ENCODE measurements around the gene PHACTR4.
"Not testable (repeated sequence)": the region's sequence is repeated elsewhere in the genome, so short reads cannot be mapped to it uniquely, and the experiment has no call there.

Gene PHACTR4

DNA sequence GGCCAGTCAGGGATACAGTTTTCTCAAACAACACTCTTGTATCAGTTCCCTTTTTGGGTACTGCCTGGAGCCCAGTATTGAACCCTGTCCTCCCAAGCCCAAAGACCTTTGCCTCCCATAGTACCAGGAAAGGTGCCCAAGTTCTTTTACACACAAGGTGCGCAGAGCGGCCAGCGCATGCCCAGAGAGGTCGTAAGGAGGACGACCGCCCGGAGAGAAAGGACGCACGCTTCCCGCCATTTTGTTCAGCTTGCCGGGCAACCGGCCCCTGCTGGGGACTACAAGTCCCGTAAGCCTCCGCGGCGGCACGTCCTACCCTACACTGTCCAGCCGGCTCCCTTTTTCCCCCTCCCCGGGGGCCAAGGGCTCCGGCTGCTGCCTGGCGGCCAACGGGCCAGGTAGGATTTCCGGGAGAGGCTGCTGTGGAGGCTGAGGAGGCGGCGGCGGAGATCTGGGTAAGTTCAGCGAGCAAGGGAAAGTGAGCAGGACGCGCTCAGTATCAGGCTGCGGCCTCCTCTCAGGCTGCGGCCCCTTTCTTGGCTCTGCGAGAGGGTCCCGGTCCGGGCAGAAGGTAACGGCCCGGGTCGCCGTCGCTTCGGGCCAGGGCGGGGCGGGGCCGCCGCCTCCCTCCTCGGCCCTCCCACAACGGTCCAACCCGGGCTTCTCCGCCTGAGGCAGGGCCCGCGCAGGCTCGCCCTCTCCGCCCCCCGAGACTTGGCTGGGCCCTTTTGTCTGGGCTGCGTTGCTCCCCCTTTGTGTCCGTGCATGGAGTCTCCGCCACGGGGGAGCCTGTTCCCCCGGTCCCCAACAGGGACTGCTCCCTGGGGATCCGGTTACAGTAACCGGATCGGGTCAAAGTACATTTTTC is at the start of gene PHACTR4:
TSS of gene PHACTR4 (plus strand) at position 370 of the 868 bp plus-strand sequence. CDS start 37,708 bp downstream, outside the sequence.
- peak; percentile 96 for DNase-seq

DNA sequence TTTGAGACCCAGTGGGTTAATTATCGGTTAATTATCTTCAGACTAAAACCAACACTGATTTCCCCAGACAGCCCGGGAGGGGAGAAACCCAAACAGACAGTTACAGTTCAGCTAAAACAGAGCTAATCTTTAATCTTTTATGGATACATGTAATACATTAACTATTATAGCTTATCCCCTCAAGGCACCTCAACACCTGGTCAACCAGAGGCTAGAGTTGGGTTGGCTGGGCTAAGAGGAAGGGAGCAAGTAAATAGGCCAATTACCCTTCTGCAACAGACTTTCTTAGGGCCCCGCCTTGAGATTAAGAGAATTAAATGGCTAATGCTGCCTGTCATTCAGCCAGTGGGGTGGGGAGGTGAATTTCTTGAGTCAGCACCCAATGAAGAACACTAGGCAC is 47.3 kb upstream of the PHACTR4 start:
- DNase-seq: no peak

DNA sequence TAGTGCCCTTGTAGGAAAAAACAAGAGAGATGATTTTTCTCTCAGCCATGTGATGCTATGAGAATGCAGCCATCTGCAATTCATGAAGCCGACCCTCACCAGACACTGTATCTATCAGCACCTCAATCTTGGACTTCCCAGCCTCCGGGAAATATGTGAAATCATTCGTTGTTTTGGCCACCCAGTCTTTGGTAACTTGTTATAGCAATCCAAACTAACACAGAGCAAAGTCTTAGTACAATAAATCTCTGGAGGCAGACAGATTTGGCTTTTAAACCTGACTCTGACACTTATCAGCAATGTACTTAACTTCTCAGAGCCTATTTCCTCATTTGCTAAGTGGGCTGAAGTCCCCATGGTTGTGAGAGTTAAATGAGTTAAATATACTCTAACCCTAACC is 45.8 kb upstream of the PHACTR4 start:
- no peak for DNase-seq

DNA sequence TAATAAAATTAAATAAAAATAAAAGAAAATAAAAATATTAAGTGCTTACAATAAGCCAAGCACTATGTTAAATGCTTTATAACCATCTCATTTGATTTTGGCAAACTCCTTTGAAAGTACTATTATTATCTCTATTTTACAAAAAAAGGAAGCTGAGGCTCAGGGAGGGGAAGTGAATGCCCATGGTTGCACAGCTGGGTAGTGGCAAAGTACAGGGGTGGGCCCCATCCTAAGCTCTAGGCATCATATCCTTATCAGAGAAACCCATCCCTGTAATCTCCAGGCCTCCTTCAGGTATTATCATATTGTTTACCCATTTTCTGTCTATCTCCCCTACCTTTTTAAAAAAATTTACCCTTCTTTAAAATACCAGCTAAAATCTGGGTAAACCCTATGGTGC is 43.0 kb upstream of the PHACTR4 start:
- DNase-seq: no peak

DNA sequence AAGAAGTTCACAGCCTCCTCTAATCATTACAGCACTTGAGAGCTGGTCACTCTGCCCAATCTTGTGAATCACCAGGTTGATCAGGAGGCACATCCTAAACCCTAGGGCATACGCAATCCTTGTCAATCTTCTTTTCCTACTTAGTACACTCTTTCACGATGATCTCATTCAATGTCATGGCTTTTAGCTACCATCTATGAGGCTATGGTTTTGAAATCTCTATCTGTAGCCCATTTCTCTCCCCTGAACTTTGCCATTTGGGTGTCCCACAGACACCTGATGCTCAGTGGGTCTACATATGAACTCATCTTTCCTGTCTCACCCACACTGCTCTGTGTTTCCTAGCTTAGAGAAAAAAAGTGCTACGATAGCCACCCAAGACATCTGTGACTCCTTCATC is 42.6 kb upstream of the PHACTR4 start:
- no peak for DNase-seq

GRCh38 chr1:28327431-28327830 is 42.1 kb upstream of the PHACTR4 start:
- DNase-seq: not testable (repeated sequence)

GRCh38 chr1:28328228-28328648 is 41.3 kb upstream of the PHACTR4 start:
- no peak for DNase-seq

DNA sequence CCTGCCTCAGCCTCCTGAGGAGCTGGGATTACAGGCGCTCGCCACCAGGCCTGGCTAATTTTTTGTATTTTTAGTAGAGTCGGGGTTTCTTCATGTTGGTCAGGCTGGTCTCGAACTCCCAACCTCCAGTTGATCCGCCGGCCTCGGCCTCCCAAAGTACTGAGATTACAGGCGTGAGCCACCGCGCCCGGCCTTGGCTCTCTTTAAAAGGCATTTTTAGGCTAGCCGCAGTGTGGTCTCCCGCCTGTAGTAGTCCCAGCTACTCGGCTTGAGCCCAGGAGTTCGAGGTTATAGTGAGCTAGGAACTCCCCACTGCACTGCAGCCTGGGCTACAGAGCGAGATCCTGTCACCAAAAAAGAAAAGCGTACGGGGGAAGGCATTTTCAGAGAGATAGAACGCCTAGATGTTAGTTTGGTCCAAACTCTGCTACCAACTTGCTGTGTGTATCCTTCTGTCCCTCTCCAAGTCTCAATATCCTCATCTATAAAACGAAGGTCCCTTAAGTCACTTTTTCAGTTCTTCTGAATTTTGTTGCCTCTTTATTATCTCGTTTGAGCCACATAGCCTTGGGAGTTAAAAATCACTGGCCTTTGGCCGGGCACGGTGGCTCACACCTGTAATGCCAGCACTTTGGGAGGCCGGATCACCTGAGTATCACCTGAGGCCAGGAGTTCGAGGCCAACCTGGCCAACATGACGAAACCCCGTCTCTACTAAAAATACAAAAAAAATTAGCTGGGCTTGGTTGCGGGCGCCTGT is 40.0 kb upstream of the PHACTR4 start:
- DNase-seq: no peak

DNA sequence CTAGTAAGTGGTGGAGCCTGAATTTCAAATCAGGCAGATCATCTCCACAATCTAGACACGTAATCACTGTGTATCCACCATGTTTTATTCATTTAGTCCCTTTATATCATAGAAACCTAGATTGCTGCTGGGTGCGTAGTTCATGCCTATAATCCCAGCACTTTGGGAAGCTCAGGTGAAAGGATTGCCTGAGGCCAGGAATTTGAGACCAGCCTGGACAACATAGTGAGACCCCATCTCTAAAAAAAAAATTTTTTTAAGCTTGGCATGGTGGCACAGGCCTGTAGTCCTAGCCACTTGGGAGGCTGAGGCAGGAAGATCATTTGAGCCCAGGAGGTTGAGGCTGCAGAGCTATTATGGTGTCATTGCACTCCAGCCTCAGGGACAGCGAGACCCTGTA is 30.6 kb upstream of the PHACTR4 start:
- no peak for DNase-seq

GRCh38 chr1:28339551-28339950 is 30.0 kb upstream of the PHACTR4 start:
- no peak for DNase-seq

GRCh38 chr1:28340221-28340974 is 29.1 kb upstream of the PHACTR4 start:
- DNase-seq: no peak

DNA sequence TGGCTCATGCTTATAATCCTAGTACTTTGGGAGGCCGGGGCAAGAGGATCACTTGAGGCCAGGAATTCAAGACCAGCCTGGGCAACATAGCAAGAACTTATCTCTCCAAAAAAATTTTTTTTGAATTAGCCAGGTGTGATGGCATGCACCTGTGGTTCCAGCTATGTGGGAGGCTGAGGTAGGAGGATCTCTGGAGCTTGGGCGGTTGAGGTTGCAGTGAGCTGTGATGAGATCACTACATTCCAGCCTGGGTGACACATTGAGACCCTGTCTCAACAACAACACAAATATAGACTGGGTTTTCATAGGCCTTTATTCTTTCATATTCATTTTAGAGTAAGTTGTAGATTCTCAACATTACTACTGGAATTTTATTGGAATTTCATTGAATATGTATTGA is 27.9 kb upstream of the PHACTR4 start:
- DNase-seq: no peak

GRCh38 chr1:28343405-28343804 is 26.1 kb upstream of the PHACTR4 start:
- no peak for DNase-seq

DNA sequence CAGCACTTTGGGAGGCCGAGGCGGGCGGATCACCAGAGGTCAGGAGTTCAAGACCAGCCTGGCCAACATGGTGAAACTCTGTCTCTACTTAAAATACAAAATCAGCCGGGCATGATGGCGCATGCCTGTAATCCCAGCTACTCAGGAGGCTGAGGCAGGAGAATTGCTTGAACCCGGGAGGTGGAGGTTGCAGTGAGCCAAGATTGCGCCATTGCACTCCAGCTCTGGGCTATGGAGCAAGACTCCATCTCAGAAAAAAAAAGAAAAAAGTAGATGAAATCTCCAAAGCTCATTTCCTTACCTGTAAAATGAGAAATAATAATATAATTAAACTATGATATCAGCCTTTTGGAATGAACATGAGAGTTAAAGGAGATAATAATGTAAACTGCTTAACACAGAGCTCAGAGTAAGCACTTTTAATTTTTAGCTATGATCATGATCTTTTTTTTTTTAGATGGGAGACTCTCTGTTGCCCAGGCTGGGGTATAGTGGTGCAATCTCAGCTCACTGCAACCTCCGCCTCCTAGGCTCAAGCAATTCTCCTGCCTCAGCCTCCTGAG is 16.2 kb upstream of the PHACTR4 start:
- DNase-seq: not testable (repeated sequence)

- no peak for DNase-seq
Observed at GRCh38 chr1:28354121-28354520, 15.4 kb upstream of the PHACTR4 start.

DNA sequence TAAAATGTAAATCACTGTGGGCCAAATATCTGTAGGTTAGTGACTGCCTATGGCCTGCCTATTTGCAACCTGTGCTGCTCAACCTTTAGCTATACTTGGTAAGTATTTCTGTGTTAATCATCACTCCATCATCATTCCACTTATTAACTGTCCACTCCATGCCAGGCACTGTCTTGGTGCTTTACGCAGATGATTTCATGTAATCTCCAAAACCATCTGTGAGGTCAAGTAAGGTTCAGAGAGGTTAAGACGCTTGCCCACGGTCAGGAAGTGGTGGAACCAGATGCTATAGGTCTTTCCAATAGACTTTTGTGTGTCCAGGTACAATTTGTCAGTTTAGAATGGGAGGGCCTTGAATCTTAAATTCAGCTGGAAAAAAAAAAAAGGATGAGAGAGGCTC is 10.8 kb upstream of the PHACTR4 start:
- no peak for DNase-seq

- peak; percentile 48 for DNase-seq
Observed at GRCh38 chr1:28359592-28360239, 9.8 kb upstream of the PHACTR4 start.

GRCh38 chr1:28364888-28365287 is 4.7 kb upstream of the PHACTR4 start:
- no peak for DNase-seq

- DNase-seq: no peak
Observed at GRCh38 chr1:28365864-28366263, 3.7 kb upstream of the PHACTR4 start.

DNA sequence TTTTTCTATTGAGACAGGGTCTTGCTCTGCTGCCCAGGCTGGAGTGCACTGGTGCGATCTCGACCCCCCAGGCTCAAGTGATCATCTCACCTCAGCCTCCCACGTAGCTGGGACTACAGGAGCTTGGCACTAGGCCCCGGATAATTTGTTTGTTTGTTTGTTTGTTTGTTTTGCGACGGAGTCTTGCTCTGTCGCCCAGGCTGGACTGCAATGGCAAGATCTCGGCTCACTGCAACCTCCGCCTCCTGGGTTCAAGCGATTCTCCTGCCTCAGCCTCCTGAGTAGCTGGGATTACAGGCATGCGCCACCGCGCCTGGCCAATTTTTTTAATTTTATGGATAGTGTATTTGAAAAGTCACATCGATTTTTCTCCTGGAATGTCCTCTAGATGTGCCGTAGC is 932 bp upstream of the PHACTR4 start:
- not testable (repeated sequence) for DNase-seq

- DNase-seq: peak; percentile 12
Observed at GRCh38 chr1:28370239-28371009, 884 bp downstream of the PHACTR4 start.

GRCh38 chr1:28371010-28371377 is 1.5 kb downstream of the PHACTR4 start:
- no peak for DNase-seq

All from NCI-H1092 (cell line).